Activated CD8-positive, alpha-beta memory T cell treated with anti-CD3 and anti-CD28 coated beads, Interleukin-2, amount 10 ng/mL, durations not matched to agents 7 days and 5 days (primary cell): ENCODE results near the gene CSNK1A1. TPM values are rescaled to one million over a fixed set of nuclear protein-coding genes. Genes with fewer than 3 reads are reported as not detected.
"Not testable (repeated sequence)": the region's sequence is repeated elsewhere in the genome, so short reads cannot be mapped to it uniquely, and the experiment has no call there.

Source experiments
- ATAC-seq: fragments of 150-1000 bp; cut with Tn5 transposase; one replicate; pipeline ENCODE4 v1.10.0; 2021; ENCODE audit warnings: moderate library complexity
- CTCF ChIA-PET: fragments of 350-600 bp; sonication (Branson Sonifier 250); formaldehyde crosslinking; loops from one replicate; lab custom pipeline; 2021; ENCODE audit warnings: antibody characterized with exemption; lab: Charles Lee
- DNase-seq: peaks from one replicate; pipeline ENCODE4 v3.0.0-alpha.2; 2020
- H3K27ac Mint-ChIP-seq: one replicate; pipeline ENCODE4 v1.8.0; 2021; ENCODE audit warnings: mild to moderate bottlenecking, mixed read lengths
- H3K27me3 Mint-ChIP-seq: one replicate; pipeline ENCODE4 v1.8.0; 2021; ENCODE audit warnings: mixed read lengths
- H3K36me3 Mint-ChIP-seq: one replicate; pipeline ENCODE4 v1.8.0; 2021; ENCODE audit warnings: mild to moderate bottlenecking, mixed read lengths
- H3K4me1 Mint-ChIP-seq: one replicate; pipeline ENCODE4 v1.8.0; 2021; ENCODE audit warnings: mixed read lengths
- H3K4me3 Mint-ChIP-seq: one replicate; pipeline ENCODE4 v1.8.0; 2021; ENCODE audit warnings: mild to moderate bottlenecking, moderate library complexity, mixed read lengths
- H3K9me3 Mint-ChIP-seq: one replicate; pipeline ENCODE4 v1.8.0; 2022; ENCODE audit warnings: low read depth, mixed read lengths
- total RNA-seq, 2 experiments: library from RNA; stranded (reverse); gene quantifications; one replicate each; pipeline ENCODE4 v1.2.3, GENCODE V29; 2021

Gene CSNK1A1
- total RNA-seq, 2 experiments from 2014 or later = 193 to 204 TPM

DNA sequence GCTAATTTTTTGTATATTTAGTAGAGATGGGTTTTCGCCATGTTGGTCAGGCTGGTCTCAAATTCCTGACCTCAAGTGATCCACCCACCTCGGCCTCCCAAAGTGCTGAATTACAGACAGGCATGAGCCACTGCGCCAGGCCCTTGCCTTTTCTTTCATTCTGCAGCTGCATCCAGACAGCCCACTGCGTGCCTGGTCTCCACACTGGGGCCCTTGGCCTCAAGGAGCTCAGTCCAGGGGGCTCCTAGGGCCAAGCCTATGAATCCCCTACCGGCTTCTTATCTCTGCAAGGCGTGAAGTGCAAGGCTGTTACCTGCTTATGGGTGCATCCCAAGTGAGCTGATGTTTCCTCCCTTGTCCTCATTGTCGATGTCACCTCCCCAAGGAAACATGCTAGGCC, 78.8 kb downstream of the CSNK1A1 start:
- H3K4me3 Mint-ChIP-seq = no peak overlapping the region
- H3K27ac Mint-ChIP-seq = no peak overlapping the region
- H3K9me3 Mint-ChIP-seq = no peaks in the 10 kb centered on the region
- peaks cover 4% of the 10 kb centered on the region for H3K27me3 Mint-ChIP-seq
- no peaks in the 10 kb centered on the region for H3K4me1 Mint-ChIP-seq
- no peaks in the 10 kb centered on the region for H3K36me3 Mint-ChIP-seq
- CTCF ChIA-PET = no interaction called here
- ATAC-seq = no peak
- no peak for DNase-seq

DNA sequence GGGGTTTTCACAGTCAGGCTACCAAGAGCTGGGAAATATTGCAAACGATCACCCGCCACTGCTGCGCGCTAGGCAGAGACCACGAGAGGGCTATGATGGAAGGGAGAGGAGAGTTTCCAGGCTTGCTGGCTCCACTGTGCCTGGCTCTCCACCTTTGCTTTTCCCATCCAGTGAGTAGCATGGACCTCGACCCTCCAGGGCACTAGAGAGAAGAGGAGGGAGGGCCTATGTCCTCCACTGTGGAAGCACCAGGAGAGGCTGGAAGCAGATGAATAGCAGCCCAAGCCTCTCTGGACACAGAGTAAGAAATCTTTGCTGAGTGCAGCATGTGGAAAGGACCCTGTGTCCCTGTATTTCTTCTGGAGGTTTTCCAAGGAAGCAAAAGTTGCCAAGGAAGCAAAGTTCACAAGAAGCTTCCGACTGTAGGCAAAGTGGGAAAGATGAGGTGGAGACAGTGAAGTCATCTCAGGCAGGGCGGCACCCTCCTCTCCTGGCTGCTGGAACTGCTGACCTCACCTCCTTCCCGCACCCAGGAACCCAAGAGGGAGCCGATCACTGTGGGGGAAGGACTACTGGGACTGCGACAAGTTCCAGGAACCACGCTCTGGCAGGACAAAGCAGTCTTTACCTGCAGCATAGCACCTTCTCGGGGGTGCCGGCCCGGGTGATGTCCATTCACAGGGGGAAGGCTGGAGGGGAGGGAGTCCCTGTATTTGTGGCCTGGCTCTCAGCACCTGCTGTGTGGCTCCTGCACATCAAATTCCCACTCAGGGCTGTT, 79.6 kb downstream of the CSNK1A1 start:
- Mint-ChIP-seq H3K36me3 (no peaks in the 10 kb centered on the region), H3K27ac (no peak overlapping the region), H3K27me3 (peaks cover 7% of the 10 kb centered on the region), H3K4me1 (no peaks in the 10 kb centered on the region), H3K9me3 (no peaks in the 10 kb centered on the region), H3K4me3 (no peak overlapping the region)
- CTCF ChIA-PET = no interaction called here
- no peak for DNase-seq
- ATAC-seq = no peak

DNA sequence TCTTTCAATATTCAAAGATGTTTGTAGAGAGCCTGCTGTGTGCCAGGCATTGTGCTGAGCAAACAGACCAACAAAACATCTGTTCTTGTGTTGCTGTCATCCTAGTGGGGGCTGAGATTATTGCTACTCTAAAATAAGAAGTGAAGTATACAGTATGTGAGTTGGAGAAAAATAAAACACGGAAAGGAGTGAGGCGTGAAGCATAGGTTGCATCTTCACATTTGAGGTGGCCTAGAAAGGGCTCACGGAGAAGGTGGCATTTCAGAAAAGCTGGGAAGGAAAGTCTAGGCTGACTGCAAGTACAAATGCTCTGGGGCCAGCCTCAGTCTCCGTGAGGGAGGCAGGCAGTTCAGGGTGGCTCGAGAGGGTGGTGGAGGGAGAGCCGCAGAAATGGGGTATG, 80.3 kb downstream of the CSNK1A1 start:
- ATAC-seq (no peak), DNase-seq (no peak)
- Mint-ChIP-seq H3K4me1 (no peaks in the 10 kb centered on the region), H3K36me3 (no peaks in the 10 kb centered on the region), H3K27ac (no peak overlapping the region), H3K27me3 (peaks cover 12% of the 10 kb centered on the region), H3K4me3 (no peak overlapping the region), H3K9me3 (no peaks in the 10 kb centered on the region)
- CTCF ChIA-PET = no interaction called here

DNA sequence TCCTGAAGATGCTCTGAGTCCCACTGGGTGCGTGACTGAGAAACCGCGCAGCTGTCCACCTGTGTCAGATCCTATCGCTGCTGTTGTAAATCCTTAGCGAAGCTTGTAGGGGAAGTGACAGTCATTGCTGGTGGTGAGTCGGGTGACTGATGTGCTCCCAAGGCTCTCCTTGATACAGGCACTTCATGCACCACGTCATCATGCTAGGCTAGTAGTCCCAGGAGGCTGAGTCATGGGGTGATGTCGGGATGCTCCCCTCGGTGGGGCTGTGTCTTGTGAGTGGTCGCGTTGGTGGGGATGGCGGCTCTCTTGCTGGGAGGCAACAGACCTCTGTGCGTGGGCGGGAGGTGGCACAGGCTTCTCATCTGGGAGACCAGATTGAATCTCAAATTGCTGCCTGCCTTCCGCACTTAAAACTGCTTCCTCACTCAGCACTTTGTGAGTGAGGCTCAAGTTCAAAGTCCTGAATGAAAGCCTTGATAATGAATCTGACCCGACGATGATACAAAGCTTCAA, 84.7 kb downstream of the CSNK1A1 start:
- H3K4me1 Mint-ChIP-seq = no peaks in the 10 kb centered on the region
- H3K36me3 Mint-ChIP-seq = no peaks in the 10 kb centered on the region
- CTCF ChIA-PET = no interaction called here
- ATAC-seq (no peak), DNase-seq (no peak)
- H3K9me3 Mint-ChIP-seq = no peaks in the 10 kb centered on the region
- H3K4me3 Mint-ChIP-seq = no peak overlapping the region
- peaks cover 16% of the 10 kb centered on the region for H3K27me3 Mint-ChIP-seq
- H3K27ac Mint-ChIP-seq = no peak overlapping the region

DNA sequence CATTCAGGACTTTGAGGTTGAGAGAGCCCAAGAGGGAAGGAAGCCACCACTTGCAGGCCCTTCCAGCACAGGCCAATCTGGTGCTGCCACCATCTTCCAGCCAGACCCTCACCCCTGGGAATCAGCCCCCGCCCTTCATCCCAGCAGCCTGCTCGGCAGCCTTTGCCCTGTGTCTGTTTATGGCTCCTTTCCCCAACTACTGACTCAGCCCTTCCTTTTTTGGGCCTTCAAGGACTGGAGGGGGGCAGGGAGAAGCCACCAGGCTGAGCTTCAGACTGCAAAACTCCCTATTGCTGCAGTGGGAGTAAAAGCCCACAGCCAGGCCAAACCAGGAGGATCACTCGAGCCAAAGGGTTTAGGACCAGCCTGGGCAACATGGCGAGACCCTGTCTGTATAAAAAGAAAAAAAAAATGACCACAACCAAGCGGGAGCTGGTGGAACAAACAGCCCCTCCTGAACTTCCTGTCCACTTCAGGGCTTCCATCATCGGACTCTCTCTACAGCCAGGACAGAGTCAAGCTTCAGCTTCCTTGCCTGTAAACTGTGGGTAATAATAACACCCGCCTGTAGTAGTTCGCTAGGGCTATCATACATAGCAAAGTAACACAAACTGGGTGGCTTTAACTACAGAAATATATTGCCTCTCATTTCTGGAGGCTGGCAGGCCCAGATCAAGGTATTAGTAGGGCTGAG, 86.3 kb downstream of the CSNK1A1 start:
- H3K27me3 Mint-ChIP-seq = peaks cover 16% of the 10 kb centered on the region
- H3K36me3 Mint-ChIP-seq = no peaks in the 10 kb centered on the region
- no peak for DNase-seq
- ATAC-seq = no peak
- H3K4me1 Mint-ChIP-seq = no peaks in the 10 kb centered on the region
- CTCF ChIA-PET = interaction anchor here (0.7 to 1.1 kb wide), 3 partner anchors 22 to 38 kb away, joined by 3 to 4 read pairs (median 3); no protein-coding TSS in a partner anchor
- H3K27ac Mint-ChIP-seq = no peak overlapping the region
- no peaks in the 10 kb centered on the region for H3K9me3 Mint-ChIP-seq
- no peak overlapping the region for H3K4me3 Mint-ChIP-seq

DNA sequence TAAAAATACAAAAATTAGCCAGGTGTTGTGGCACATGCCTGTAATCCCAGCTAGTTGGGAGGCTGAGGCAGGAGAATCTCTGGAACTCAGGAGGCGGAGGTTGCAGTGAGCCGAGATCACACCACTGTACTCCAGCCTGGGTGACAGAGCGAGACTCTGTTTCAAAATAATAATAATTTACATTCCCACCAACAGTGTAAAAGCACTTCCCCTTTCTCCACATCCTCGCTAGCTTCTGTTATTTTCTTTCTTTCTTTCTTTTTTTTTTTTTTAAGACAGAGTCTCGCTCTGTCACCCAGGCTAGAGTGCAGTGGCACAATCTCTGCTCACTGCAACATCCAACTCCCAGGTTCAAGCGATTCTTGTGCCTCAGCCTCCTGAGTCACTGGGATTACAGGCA, 89.3 kb downstream of the CSNK1A1 start:
- DNase-seq, H3K27ac Mint-ChIP-seq, H3K36me3 Mint-ChIP-seq, ATAC-seq, H3K9me3 Mint-ChIP-seq, CTCF ChIA-PET, H3K4me3 Mint-ChIP-seq, H3K4me1 Mint-ChIP-seq: not testable (repeated sequence)
- peaks cover 12% of the 10 kb centered on the region for H3K27me3 Mint-ChIP-seq

DNA sequence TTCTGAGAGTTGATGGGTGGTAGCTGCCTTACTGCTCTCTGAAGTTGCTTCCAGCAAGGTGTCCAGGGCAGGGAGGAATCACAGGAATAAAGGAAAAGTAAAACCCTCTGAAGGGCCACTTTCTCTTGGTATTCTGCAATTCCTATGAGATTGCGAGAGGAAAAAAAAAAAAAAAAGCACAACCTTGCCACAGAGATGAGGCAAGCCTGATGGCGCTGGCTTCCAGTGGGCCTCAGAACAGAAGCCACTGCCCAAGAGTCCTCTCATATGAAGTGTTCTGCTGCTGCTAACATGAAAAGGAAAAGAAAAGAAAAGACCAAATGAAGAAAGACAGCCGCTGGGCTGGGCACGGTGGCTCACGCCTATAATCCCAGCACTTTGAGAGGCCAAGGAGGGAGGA, 91.3 kb downstream of the CSNK1A1 start:
- DNase-seq (no peak), ATAC-seq (no peak)
- Mint-ChIP-seq H3K9me3 (no peaks in the 10 kb centered on the region), H3K36me3 (no peaks in the 10 kb centered on the region), H3K27ac (no peak overlapping the region), H3K4me3 (no peak overlapping the region), H3K27me3 (peaks cover 5% of the 10 kb centered on the region), H3K4me1 (no peaks in the 10 kb centered on the region)
- CTCF ChIA-PET = no interaction called here

DNA sequence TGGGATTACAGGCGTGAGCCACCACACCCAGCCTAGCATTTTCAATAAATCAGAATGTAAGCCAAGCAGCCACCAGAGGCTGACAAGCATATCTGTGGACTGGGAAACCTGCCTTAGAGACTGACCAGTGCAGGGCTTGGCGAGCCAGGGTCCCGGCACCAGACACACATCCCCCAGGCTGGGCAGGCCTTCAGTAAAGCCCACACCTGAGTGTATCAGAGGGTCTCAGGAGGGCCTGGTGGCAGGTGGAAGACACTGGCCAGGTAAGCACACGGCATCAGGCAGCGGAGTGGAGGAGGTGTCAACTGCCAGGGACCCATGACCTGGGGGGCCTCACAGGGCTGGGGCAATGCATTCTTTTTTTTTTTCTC, 93.9 kb downstream of the CSNK1A1 start:
- ATAC-seq (no peak), DNase-seq (no peak)
- CTCF ChIA-PET = no interaction called here
- H3K4me3 Mint-ChIP-seq = no peak overlapping the region
- H3K36me3 Mint-ChIP-seq = no peaks in the 10 kb centered on the region
- H3K27ac Mint-ChIP-seq = no peak overlapping the region
- H3K27me3 Mint-ChIP-seq = no peaks in the 10 kb centered on the region
- no peaks in the 10 kb centered on the region for H3K4me1 Mint-ChIP-seq
- no peaks in the 10 kb centered on the region for H3K9me3 Mint-ChIP-seq

DNA sequence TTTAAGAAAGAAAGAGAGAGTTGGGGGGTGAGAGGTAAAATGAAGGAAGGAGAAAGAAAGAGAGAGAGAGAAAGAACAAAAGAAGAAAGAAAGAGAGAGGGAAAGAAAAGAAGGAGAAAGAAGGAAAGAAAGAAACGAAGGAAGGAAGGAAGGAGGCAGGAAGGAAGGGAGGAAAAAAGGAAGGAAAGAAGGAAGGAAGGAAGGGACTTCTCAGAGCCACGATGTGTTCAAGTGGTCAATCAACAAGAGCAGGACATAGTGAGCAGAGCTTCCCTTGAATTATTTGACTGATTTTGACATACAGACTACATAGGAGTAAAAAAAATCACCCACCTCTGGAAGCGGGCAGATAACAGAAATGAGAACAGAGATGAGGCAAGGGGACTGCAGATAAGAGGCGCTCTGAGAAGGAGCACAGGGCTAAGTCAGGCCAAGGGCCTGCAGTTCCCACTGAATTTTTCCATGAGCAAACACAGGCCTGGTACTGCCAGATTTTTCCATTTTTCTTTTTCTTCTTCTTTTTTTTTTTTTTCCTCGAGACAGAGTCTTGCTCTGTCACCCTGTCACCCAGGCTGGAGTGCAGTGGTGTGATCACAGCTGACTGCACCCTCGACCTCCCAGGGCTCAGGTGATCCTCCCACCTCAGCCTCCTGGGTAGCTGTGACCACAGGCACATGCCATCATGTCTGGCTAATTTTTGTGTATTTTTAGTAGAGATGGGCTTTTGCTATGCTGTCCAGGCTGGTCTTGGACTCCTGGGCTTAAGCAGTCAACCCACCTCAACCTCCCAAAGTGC, 94.4 kb downstream of the CSNK1A1 start:
- H3K4me3 Mint-ChIP-seq = no peak overlapping the region
- H3K36me3 Mint-ChIP-seq = no peaks in the 10 kb centered on the region
- H3K27ac Mint-ChIP-seq = no peak overlapping the region
- peaks cover 2% of the 10 kb centered on the region for H3K4me1 Mint-ChIP-seq
- H3K27me3 Mint-ChIP-seq = no peaks in the 10 kb centered on the region
- CTCF ChIA-PET = interaction anchor here (0.8 kb wide), 1 partner anchor 16 kb away, joined by 3 read pairs; no protein-coding TSS in a partner anchor
- H3K9me3 Mint-ChIP-seq = no peaks in the 10 kb centered on the region
- DNase-seq (no peak), ATAC-seq (no peak)

DNA sequence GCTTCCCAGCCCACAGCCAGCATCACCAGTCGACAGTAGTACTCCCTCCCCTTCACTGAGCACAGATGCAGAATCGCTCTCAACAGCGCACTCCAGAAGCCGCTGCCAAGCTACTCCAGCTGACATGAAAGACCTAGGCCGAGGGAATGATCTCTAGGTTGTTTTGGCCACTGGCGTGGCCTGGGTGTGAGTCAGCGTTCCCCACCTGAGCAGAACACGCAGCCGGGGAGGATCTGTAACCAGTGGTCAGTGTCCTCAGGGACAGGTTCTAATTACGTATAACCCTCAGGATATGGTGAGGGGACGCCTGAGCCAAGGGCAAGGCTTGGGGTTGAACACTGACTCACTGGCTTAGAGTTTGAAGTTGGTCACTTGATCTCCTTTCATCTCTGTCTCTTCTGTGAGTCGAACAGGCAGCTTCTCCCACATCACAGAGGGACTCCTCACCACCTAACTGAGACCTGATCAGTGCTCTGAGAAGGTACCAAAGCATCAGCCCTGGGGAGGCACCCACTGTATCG, 95.3 kb downstream of the CSNK1A1 start:
- no peak for DNase-seq
- H3K27ac Mint-ChIP-seq = no peak overlapping the region
- peaks cover 2% of the 10 kb centered on the region for H3K4me1 Mint-ChIP-seq
- no peaks in the 10 kb centered on the region for H3K9me3 Mint-ChIP-seq
- CTCF ChIA-PET = interaction anchor here (0.6 to 2.6 kb wide), 3 partner anchors 11 to 75 kb away, joined by 3 to 8 read pairs (median 4); no protein-coding TSS in a partner anchor
- no peak overlapping the region for H3K4me3 Mint-ChIP-seq
- H3K27me3 Mint-ChIP-seq = no peaks in the 10 kb centered on the region
- H3K36me3 Mint-ChIP-seq = no peaks in the 10 kb centered on the region
- no peak for ATAC-seq

DNA sequence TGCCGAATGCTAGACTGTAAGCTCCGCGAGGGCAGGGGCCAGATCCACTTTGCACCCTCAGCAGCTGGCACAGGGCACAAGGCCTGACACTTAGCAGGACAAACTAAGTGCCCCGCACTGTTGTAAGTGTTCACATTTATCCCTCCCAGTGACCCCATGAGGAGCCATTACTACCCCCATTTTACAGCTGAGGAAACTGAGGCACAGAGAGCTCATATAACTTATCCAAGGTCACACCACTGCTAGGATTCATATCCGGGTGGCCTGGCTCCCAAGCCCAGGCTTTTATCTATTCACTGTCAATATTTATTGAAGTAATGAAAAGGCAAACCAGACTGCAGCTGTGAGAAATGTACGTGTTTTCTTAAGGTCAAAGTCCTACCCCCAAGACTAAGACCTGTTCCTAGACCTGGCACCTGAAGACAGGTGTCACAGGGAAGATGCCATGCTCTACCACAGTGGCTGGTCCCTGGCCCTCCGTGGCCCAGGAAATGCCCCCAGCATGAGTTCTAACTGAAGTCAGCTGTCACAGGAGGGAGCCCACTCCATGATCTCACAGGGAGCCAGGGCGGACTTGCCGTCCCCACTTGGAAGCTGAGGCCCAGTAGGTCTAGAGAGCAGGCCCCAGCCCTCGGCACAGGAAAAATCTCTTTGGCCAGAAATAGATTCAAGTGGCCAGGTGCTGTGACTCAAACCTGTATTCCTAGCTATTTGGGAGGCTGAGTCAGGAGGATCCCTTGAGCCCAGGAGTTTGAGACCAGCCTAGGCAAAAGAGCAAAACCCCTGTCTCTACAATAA, 97.4 kb downstream of the CSNK1A1 start:
- H3K4me3 Mint-ChIP-seq = no peak overlapping the region
- CTCF ChIA-PET = interaction anchor here (1.0 to 2.6 kb wide), 6 partner anchors 9 to 164 kb away, joined by 3 to 8 read pairs (median 3); no protein-coding TSS in a partner anchor
- no peaks in the 10 kb centered on the region for H3K36me3 Mint-ChIP-seq
- no peaks in the 10 kb centered on the region for H3K9me3 Mint-ChIP-seq
- no peaks in the 10 kb centered on the region for H3K27me3 Mint-ChIP-seq
- H3K4me1 Mint-ChIP-seq = peaks cover 2% of the 10 kb centered on the region
- DNase-seq = no peak
- H3K27ac Mint-ChIP-seq = no peak overlapping the region
- no peak for ATAC-seq
